ENCODE data around the gene CD81.

Gene CD81

GRCh38 chr11:2441171-2441570 lies 64.1 kb downstream of the CD81 start:
- DNase-seq: peak; percentile 5

- peak; percentile 23 for DNase-seq
Measured at GRCh38 chr11:2442589-2442988, 65.5 kb downstream of the CD81 start.

DNA sequence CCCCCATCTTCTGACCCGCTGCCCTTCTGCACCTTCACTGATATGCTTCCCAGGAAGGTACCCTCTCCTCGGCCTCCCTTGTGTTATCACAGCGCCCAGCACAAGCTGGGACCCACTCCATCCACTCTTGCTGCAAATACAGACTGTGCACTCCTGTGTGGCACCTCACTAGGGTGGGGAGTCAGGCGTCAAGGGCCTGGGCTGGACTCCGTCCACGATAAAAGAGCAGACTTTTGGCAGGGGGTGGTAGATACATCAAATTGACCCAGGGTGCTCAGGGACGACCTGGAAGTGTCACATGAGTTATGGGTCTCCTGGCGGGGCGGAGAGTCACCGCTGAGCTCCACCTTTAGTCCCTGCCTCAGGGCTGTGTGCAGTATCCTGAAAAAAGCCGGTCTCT lies 66.3 kb downstream of the CD81 start:
- peak; percentile 12 for DNase-seq

- peak; percentile 68 for DNase-seq
Measured at GRCh38 chr11:2443881-2444820, 67.0 kb downstream of the CD81 start, which contains the start of gene TRPM5. Gene TRPM5, minus strand, starts transcription at chr11:2444514. Its CDS starts 21,478 bp downstream, at chr11:2423036.

- DNase-seq: peak; percentile 65
Measured at GRCh38 chr11:2444821-2445745, 68.0 kb downstream of the CD81 start, which contains the start of gene KCNQ1. Gene KCNQ1, plus strand, starts transcription at chr11:2445008. Its CDS starts 91 bp downstream, at chr11:2445099.

DNA sequence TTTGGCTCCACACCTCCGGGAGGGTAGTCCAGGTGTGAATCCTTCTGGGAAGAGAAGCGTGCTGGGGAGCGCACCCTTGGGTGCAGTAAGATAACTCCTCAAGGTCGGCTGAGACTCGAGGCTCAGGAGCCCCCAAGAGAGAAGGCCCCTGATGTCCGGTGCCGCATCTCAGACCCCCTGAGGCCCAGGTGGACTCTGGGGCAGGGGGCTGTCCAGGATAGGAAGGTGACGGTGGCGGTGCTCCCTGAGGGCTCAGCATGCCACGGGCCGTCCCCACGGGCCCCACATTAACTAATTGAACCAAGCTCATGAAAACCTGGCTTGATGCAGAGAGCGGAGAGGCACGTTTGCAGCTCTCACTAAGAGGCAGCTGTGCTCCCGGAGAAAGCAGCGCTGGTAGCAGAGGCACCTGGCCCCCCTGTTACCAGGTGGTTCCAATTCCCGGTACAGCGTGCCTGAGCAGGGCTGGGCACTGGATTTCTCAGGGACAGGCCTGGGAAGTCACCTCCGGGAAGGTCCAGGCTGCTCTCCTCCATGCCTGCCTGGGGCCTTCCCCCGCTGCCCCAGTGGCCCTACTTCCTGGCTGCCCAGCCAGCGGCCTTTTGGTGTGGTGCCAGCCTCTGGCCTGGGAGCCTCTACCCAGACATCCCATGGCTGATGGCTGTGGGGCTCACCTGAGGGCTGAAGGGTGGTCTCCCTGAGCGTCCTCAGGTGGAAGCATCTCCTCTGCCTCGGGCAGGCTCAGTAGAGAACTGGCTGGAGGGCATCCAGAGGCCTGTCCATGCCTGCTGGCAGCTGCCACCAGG lies 68.8 kb downstream of the CD81 start:
- peak; percentile 15 for DNase-seq

GRCh38 chr11:2446590-2447252 lies 69.6 kb downstream of the CD81 start:
- DNase-seq: peak; percentile 40
